ENCODE data around the gene LYRM9.

- TF ChIP-seq MXI1 (IDR thresholded peaks at IDR 0.05; ENCODE audit: low read depth, low read length): no peak
- no peak for TF ChIP-seq ASH2L (IDR thresholded peaks at IDR 0.05; ENCODE audit: borderline replicate concordance, low read depth)
- no peak for TF ChIP-seq CTCF (IDR thresholded peaks at IDR 0.05 in 2 of 3, conservative IDR thresholded peaks at IDR 0.05 in 1 of 3; ENCODE audit: control insufficient read depth in 2 of 3, extremely low read depth in 1 of 3, insufficient read depth in 1 of 3, low read depth in 3 of 3, low read length in 3 of 3)
- no peak for TF ChIP-seq POLR2A (IDR thresholded peaks at IDR 0.05; ENCODE audit: low read depth, low read length)
- TF ChIP-seq, protein P1, sequence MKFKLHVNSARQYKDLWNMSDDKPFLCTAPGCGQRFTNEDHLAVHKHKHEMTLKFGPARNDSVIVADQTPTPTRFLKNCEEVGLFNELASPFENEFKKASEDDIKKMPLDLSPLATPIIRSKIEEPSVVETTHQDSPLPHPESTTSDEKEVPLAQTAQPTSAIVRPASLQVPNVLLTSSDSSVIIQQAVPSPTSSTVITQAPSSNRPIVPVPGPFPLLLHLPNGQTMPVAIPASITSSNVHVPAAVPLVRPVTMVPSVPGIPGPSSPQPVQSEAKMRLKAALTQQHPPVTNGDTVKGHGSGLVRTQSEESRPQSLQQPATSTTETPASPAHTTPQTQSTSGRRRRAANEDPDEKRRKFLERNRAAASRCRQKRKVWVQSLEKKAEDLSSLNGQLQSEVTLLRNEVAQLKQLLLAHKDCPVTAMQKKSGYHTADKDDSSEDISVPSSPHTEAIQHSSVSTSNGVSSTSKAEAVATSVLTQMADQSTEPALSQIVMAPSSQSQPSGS (IDR thresholded peaks at IDR 0.05; ENCODE audit: low read length): no peak
- TF ChIP-seq NR2C2 (IDR thresholded peaks at IDR 0.05; ENCODE audit: borderline replicate concordance, control insufficient read depth, insufficient read length, low read depth): no peak
Measured at GRCh38 chr17:27938864-27939263, 45.7 kb upstream of the LYRM9 start.

All from GM12878 (cell line).